GM21447 (cell line): ENCODE measurements around the gene SLC13A3.

Experiments
- ATAC-seq: cut with Tn5 transposase; IDR thresholded peaks from one replicate; pipeline ENCODE4 v1.9.1; 2021; ENCODE audit not compliant: unreplicated experiment

Gene SLC13A3

GRCh38 chr20:46651091-46651962 is at the start of gene SLC13A3:
Gene SLC13A3, minus strand, starts transcription at chr20:46651459. Its CDS starts 38 bp downstream, at chr20:46651421.
- no peak for ATAC-seq

- no peak for ATAC-seq
Measured at GRCh38 chr20:46701057-46701456, 49.8 kb upstream of the SLC13A3 start.

- ATAC-seq, result no peak
Measured at GRCh38 chr20:46700481-46700880, 49.2 kb upstream of the SLC13A3 start.

DNA sequence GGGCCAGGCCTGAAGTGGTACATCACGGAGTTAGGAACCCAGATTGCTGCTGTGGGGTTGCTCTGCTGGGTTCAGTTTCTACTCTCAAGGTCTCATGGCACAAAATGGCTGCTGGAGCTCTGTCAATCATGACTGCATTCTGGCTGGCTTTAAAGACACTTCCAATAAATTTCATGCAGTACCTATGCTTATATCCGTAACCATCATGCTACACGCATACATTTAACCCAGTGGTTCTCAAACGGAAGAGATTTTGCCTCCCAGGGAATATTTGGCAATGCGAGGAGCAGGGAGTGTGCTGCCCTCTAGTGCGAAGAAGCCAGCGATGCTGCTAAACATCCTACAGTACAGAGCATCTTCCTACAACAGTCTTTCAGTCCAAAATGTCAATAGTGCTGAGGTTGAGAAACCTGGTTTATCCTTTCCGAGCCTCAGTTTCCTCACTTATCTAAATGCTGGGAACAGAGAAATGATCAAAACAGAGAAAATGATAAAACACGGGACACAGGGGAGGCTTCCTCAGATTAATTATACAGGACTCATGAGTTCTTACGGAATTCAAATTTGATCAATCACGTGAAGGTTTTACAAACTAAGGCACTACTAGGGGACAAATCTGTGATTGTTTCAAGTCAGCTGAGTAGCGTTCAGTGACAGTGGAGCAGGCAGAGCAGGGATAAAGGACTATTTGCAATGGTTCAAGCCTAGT is 48.5 kb upstream of the SLC13A3 start:
- no peak for ATAC-seq

DNA sequence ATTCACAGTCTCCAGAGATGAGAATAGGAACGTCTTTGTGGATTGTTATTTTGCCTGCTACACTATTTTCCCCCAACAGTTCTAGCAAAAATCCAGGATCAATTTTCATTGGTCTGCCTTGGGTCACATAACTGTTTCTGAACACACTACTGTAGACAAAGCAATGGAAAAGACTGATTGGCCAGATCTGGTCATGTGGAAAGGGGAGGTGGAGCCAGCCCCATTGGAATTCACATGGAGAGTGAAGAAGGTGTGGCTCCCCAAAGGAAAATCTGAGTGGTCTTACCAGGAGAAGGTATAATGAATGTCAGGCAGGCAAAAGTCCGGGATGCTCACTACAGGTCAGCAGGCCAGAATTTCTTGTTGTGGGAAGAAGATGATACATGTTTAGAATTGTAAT is 47.5 kb upstream of the SLC13A3 start:
- no peak for ATAC-seq

DNA sequence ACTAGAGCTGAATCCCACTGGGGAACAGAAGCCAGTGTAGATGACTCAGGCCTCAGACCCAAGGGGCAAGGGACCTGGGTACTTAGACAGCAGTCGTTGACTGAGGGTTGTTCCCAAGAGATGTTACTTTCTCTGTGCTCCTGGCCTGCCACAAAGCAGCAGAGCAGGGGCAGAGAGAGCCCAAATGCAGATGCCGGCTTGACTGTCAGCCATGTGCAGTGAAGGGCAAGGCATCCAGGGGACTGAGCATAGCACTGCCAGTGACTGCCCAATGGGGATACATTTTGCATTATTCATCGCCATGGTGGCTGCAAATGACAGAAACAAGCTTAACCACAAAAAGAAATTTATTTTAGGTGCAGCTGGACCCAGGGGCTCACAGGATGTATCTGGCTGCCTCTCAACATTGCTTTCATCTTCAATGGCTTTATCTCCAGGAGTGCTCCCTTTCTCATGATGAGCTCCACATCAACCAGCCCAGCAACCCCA is 45.6 kb upstream of the SLC13A3 start:
- ATAC-seq, result no peak

DNA sequence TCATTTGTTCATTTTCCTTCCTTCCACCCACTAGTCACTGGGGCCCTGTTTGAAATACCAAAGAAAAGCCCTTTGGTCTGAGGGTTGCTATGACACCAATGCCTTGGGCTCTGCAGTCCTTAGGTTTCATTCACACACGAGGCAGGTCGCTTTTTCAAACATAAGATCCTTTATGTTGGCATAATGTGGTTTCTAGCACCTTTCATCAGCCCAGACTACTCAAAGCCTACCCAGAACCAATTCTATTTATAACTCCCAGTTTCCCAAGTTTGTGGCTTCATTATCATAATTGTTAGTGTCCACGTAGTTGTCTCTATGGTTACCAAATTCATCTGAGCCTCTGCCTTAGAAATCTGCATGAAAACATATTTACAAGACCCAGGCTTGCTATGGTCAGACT is 44.6 kb upstream of the SLC13A3 start:
- no peak for ATAC-seq

DNA sequence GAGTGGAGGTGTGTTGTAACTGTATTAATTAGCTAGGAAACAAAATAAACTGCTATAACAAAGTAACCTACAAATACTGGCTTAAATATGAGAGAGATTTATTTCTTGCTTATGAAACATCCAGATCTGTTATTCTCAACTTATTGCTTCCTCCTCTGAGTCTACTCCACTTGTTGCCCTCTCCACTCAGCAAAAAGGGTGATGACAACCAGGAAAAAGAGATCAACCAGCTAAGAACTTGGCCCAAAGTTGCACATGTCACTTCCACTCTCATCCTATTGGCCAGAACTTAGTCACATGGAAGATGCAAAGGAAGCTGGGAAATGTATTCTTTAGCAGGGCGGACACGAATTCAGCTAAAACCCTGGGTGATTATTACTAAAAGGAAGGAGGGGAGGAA is 43.2 kb upstream of the SLC13A3 start:
- ATAC-seq, result no peak

DNA sequence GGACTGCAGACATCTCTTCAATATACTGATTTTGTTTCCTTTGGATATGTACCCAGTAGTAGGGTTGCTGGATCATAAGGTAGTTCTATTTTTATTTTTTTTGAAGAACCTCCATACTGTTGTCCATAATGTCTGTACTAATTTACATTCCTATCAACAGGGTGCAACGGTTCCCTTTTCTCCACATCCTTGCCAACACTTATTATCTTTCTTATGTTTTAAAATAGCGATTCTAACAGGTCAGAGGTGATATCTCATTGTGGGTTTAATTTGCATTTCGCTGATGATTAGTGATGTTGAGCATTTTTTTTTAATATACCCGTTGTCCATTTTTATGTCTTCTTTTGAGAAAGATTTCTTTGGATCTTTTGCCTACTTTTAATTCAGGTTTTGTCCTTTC is 39.9 kb upstream of the SLC13A3 start:
- no peak for ATAC-seq

DNA sequence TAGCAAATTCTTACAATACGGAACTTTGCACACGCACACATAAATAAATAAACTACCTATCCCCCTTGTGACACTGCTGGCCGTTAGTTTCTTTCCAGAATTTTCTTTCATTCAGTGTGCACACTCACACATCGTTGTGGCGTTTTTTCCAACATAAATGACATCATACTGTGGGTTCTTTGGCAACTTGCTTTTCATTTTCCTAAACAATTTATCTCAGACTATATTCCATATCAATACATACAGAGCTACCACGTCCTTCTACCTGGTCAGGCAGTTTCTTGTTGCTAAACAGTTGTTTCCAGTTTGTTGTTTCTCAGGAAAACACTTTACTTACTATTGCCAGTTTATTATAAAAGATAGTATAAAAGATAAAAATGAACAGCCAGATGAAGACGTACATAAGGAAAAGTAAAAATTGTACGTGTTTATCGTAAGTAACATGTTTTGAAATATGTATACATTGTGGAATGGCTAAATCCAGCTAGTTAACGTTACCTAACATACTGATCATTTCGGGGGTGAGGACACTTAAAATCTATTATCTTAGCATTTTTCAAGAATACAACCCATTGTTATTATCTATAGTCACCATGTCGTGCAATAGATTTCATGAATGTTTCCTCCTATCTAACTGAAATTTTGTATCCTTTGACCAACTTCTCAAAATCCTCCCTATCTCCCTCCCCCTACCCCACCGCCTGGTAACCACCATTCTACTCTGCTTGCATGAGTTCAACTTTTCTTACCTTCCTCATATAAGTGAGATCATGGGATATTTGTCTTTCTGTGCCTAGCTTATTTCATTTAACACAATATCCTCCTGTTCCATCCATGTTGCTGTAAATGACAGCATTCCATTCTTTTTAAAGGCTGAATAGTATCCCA is 39.2 kb upstream of the SLC13A3 start:
- ATAC-seq, result no peak

- ATAC-seq, result no peak
Measured at GRCh38 chr20:46689754-46690085, 38.5 kb upstream of the SLC13A3 start.

DNA sequence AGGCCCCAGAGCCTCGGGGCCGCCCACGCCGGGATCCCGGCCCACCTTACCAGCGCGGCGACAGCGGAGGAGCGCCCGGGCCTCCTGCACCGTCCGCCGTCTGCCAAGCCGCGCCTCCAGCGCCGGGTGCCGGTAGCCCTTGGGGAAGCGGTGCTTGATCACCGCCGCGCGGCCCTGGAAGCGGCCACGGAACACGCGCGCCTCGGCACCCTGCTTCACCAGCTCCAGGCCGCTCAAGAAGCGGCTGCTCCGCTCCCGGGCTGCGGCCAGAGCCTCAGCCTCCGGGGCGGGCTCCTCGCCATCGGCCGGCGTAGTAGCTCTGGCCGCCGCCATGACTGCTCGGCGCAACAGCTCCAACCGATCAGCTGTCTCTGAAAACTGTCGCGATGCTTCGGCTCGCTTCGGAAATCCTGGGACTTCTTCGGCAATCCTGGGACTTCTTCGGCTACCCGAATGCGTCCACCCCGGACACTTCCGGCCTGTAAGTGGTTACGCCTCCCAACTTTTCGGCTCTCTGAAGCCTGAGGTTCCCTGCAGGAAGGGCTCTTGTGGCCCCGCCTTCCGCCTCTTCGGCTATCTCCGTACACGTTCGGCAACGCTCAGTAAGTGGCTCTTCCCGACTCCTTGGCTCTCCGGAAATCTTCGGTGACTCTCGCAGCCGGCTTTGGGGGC is 38.0 kb upstream of the SLC13A3 start, which contains the start of gene TP53RK:
TSS of gene TP53RK (minus strand) at position 363 of the 672 bp plus-strand sequence. CDS start at position 333, 30 bp downstream.
- peak; percentile 97 for ATAC-seq

DNA sequence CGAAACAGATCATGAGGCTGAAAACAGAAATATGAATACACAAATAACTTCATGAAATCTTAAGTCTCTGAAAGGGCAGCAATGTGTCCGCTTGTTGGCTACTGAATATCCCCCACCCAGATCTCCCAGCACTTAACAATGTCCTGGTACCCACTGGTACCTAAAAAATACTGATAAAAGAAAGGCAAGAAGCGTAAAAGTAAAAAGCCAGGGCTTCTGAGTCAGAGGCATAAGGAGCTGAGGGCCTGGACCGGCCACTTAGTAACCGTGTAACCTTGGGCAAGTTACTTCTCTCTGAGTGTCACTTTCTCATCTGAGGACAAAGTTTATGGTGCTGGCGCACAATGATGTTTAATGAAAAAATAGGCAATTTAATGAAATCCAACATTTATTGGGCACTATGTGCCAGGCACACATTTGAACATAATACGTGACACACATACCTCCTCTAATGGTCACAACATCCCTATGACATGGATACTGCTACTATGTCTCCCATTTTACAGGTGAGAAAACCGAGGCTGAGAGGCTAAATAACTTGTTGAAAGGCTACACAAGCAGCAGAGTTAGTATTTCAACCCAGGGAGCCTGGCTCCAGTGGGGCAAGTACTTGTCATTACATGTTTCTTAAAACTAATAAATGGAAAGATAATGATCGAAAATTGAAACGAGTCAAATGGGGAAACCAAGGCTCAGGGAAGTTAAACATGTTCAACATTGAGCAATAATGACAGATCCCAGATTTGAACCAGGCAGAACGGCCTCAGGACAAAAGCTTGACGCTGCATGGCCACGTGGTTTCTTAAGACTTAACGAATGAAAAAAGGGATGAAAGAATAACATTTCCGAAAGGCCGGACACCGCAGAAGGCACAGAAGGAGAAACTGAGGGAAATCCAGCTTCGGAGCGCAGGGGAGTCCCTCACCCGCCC is 37.2 kb upstream of the SLC13A3 start:
- no peak for ATAC-seq

DNA sequence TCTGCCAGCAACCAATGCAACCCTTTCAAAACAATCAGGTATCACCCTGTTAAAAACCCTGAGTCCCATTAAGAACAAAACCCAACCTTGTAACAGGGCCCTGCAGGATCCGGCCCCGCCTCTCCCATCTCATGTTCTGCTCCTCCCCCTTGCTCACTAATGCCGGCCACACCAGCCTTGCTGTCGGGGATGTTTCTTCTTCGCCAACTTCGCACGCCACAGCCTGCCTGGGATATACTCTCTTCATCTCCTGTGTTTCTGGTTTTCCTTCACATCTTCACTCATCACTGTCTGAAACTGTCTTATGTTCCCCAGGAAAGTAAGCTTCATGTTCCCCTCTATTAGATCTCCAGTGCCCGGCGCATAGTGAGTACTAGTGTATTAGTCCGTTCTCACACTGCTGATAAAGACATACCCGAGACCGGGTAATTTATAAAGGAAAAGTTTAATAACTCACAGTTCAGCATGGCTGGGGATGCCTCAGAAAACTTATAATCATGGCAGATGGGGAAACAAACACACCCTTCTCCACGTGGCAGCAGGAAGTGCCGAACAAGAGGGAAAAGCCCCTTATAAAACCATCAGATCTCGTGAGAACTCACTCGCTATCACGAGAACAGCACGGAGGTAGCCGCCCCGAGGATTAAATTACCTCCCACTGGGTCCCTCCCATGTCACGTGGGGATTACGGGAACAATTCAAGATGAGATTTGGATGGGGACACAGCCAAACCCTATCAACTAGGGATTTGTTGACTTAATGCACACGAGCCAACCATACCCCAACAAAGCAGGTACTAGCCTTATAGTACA is 32.9 kb upstream of the SLC13A3 start:
- no peak for ATAC-seq

- no peak for ATAC-seq
Measured at GRCh38 chr20:46683668-46683938, 32.3 kb upstream of the SLC13A3 start.

DNA sequence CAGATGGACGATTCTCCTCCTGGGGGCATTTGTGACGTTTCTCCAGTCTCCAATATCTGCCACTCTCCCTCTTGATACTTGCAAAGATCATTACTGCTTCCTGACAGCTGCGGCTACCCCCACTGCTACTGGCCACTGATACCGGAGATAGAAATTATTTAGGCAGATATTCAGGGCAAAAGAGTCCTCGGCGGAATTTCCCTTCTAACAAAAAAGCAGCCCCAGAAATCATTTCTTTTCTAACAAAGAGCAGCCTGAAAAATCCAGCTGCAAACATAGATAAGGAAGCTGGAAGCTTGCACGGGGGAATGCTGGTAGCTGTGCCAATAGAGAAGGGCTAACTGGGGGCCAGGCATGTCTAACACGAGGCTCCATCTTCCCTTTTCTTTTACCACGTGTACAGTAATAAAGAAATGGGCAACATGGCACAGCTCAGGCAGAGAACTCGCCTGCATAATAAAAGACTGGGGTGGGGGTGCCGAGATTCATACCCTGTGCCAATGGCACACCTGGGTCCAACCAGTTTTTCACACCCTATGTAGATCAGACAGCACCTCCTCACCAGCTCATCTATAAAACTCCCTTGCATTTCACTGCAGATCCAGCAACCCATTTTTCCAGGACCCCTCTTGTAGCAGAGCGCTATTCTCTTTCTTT is 31.9 kb upstream of the SLC13A3 start:
- ATAC-seq, result no peak

DNA sequence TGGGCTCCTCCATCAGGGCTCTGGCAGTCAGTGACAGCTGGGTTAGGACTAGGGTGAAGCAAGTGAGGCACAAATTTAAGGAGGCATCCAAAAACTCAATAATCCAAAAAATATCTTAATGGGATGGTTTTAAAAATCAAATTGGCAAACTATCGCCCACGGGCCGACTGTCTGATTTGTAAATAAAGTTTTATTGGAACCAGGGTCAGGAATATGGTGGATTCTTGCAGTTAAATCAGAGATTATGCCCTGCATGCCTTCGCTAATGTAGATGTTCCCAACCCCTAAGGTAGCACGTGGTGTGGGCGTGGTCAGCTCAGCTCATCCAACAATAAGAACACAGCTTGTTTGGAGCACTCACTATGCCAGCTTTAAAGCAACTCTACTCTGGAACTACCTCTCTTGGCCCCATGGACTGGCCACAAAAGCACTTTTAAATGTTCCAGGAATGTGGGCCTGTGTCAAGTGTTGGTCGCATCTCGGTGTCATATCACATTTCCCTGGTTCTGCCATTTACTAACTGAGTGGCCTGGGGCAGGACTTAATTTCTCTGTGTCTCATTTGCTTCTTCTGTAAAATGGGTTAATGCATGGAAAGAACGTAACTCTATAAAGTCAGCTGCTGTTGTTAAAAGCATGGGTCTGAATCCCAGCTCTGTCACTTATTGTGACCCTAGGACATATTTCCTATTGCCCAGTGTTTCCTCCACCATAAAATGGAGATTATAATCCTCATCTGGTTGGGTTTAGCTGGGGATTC is 31.0 kb upstream of the SLC13A3 start:
- no peak for ATAC-seq
